AG04449 (cell line): ENCODE data around the gene SMARCB1.

Source experiments
- CTCF ChIA-PET: fragments of 350-600 bp; formaldehyde crosslinking; extraction: SDS; loops from one replicate; lab custom pipeline; 2021; ENCODE audit warnings: antibody characterized with exemption; lab: Yijun Ruan, JAX
- POLR2A ChIA-PET: fragments of 400-600, 350-600 bp; formaldehyde crosslinking; extraction: SDS; loops from one replicate; lab custom pipeline; 2020; ENCODE audit warnings: antibody characterized with exemption, inconsistent platforms; lab: Yijun Ruan, JAX
- DNase-seq: peaks from one replicate; pipeline ENCODE4 v3.0.0-alpha.2; 2010; ENCODE audit warnings: low read depth, low spot score
- H3K4me3 ChIP-seq: 2 replicates; pipeline ENCODE4 v1.5.1; 2011; ENCODE audit warnings: low read depth, mild to moderate bottlenecking, control low read depth, low read length
- TF ChIP-seq, protein P1 (sequence below): IDR thresholded peaks from one replicate; pipeline ENCODE4 v1.5.1; 2011; ENCODE audit warnings: mild to moderate bottlenecking, moderate library complexity, low read length, control low read depth, inconsistent platforms; ENCODE audit not compliant: insufficient read depth; ENCODE audit errors: missing control alignments

SMARCB1 gene

DNA sequence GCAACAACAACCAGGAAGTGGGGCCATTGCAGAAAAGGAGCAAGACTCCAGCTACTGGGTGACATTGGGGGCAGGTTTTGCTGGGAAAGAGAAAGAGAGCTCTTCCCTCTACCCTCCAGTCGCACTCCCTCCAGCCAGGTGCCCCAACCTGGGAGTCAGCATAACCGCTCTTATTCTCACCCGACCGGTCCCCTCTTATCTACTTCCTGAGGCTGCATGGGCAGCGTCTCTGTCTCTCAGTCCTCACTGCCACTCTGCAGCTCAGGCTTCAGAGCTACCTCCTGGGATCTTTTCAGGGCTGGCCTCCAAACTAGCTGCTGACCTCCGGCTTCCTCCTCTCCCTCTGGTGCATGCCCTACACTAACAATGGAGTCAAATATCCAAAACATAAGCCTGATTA is 41.0 kb upstream of the SMARCB1 start:
- no peak for DNase-seq
- TF ChIP-seq, protein P1, sequence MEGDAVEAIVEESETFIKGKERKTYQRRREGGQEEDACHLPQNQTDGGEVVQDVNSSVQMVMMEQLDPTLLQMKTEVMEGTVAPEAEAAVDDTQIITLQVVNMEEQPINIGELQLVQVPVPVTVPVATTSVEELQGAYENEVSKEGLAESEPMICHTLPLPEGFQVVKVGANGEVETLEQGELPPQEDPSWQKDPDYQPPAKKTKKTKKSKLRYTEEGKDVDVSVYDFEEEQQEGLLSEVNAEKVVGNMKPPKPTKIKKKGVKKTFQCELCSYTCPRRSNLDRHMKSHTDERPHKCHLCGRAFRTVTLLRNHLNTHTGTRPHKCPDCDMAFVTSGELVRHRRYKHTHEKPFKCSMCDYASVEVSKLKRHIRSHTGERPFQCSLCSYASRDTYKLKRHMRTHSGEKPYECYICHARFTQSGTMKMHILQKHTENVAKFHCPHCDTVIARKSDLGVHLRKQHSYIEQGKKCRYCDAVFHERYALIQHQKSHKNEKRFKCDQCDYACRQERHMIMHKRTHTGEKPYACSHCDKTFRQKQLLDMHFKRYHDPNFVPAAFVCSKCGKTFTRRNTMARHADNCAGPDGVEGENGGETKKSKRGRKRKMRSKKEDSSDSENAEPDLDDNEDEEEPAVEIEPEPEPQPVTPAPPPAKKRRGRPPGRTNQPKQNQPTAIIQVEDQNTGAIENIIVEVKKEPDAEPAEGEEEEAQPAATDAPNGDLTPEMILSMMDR = no peak
- CTCF ChIA-PET = interaction anchor here (1.4 to 2.6 kb wide), 3 partner anchors 14 to 25 kb away, joined by 3 to 5 read pairs (median 3); no protein-coding TSS in a partner anchor
- no peak overlapping the region for H3K4me3 ChIP-seq
- POLR2A ChIA-PET = no interaction called here

DNA sequence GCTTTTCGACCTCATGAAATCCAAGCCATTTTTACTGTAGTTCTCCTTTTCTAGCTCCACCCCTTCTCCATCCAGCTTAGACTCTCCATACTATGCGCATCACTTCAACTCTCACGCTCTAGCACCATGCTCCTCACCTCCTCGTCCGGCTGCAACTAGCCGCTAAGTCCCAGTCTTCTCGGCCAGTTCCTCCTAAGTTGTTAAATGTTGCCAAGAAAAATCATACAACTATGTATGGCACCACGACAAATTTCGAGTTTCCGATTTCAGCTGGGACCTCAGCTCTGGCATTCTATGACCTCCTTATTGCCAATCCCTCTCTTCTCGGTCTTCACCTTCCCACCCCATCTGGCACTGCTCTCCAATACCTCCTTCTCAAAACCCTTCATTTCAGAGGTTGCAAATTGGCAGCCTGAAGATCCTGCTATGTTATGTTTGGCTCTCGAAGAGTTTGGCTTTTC is 36.9 kb upstream of the SMARCB1 start:
- TF ChIP-seq, protein P1 = no peak
- POLR2A ChIA-PET = no interaction called here
- DNase-seq = no peak
- CTCF ChIA-PET = interaction anchor here (1.3 to 2.0 kb wide), 3 partner anchors 13 to 100 kb away, joined by 3 to 10 read pairs (median 7); partner anchors contain the start of gene CHCHD10
- H3K4me3 ChIP-seq = peak overlapping the region; percentile 78

DNA sequence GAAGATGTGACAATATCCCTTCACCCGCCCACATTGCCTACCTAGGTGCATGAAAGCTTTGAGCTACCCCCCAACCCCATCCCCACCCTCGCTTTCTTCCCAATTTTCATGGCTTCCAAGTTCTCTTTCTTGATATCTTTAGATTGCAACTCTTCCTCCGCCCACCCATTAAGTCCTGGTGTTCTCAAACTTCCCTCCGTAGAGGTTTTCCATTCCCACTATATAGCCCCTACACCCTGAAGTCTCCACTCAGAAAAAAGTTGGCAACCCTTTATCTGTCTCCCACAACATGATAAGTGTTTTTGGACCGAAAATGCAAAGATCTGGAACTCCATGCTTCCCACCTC is 36.4 kb upstream of the SMARCB1 start:
- ChIA-PET POLR2A (no interaction called here), CTCF (interaction anchor here (0.9 to 2.0 kb wide), 3 partner anchors 13 to 18 kb away, joined by 3 to 10 read pairs (median 3); partner anchors contain the start of gene CHCHD10)
- no peak for DNase-seq
- peak overlapping the region; percentile 78 for H3K4me3 ChIP-seq
- TF ChIP-seq, protein P1 = no peak

DNA sequence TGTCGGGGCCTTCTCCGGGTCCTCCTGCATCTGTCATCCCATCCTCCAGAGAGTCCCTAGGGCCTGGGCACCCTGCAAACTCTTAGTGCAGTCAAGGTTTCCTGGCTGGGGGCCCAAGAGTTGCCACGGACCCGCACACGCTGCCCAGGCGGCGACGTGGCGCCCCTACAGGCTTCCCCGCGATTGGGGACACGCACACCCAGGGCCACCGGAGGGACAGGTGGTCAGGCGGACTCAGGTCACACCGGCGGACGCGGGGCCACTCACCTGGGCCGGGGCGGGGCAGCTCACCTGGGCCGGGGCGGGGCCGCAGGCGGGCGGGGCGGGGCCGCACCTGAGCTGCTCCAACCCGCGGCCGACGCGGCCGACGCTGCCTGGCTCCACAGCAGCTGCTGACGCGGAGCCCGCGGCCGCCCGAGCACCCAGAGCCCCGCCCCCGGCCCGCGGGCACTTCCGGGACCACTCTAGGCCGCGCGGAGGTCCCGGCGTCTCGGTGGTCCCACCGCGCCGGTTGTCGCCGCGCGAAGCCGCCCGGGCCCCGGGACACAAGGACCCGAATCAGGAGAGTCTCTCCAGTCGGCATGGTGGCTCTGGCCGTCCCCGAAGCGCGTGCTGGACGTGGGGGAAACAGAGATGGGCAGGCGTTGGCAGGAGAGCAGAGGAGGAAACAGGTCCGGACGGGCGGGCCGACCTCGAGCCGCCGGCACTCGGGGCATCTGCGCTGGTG is 35.9 kb upstream of the SMARCB1 start, which contains the start of gene ZNF70:
ZNF70 (minus strand) TSS at position 399 of the 727 bp plus-strand sequence. CDS start 5,972 bp downstream, outside the sequence.
- H3K4me3 ChIP-seq = peak within 1 kb of the TSS; percentile 78
- TF ChIP-seq, protein P1 = peak; percentile 37
- CTCF ChIA-PET = interaction anchor here (0.9 to 2.0 kb wide), 3 partner anchors 13 to 17 kb away, joined by 3 to 10 read pairs (median 3); partner anchors contain the start of gene CHCHD10
- POLR2A ChIA-PET = no interaction called here
- no peak for DNase-seq

DNA sequence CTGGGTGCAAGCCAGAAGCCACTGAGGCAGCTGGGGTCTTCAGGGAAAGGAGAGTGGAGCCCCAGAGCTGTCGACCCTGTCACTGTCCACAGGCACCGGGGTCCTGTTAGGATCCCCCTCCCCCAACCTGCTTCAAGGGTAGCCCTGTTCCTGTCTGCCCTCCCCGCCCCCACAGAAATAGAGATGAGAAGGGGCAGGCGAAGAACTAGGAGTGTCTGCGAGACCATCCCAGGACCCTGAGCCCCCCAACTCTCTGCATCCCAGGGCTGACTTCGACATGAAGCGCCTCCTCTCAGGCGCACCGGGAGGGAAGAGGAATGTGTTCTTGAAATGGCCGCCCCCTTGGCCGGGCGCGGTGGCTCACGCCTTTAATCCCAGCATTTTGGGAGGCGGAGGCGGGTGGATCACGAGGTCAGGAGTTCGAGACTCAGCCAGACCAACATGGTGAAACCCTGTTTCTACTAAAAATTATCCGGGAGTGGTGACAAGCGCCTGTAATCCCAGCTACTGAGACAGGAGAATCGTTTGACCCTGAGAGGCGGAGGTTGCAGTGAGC is 35.2 kb upstream of the SMARCB1 start:
- no peak for DNase-seq
- ChIA-PET POLR2A (no interaction called here), CTCF (interaction anchor here (0.9 to 1.0 kb wide), 2 partner anchors 12 to 14 kb away, joined by 3 read pairs; no protein-coding TSS in a partner anchor)
- H3K4me3 ChIP-seq = peak overlapping the region; percentile 78
- TF ChIP-seq, protein P1 = no peak
